ENCODE results near the gene LRRTM3.

LRRTM3 gene

DNA sequence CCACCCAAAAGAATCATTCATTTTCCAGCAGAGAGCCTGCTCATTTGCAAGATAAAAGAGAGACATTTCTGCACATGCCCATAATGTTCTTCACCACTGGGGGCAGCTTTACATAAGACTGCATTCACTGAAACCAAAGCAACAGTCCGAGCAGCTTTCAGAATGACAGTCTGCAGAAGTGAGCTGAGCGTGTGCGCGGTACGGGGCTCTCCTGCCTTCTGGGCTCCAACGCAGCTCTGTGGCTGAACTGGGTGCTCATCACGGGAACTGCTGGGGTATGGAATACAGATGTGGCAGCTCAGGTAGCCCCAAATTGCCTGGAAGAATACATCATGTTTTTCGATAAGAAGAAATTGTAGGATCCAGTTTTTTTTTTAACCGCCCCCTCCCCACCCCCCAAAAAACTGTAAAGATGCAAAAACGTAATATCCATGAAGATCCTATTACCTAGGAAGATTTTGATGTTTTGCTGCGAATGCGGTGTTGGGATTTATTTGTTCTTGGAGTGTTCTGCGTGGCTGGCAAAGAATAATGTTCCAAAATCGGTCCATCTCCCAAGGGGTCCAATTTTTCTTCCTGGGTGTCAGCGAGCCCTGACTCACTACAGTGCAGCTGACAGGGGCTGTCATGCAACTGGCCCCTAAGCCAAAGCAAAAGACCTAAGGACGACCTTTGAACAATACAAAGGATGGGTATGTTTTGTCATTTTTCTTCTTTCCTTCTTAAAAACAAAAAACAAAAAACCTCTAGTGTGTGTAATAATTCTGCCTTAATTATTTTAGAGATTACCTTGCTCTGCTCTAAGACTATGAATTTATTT lies at the start of gene LRRTM3:
Gene LRRTM3 (plus strand): TSS at position 141 of the 820 bp plus-strand sequence.
- DNase-seq, result peak; percentile 53

DNA sequence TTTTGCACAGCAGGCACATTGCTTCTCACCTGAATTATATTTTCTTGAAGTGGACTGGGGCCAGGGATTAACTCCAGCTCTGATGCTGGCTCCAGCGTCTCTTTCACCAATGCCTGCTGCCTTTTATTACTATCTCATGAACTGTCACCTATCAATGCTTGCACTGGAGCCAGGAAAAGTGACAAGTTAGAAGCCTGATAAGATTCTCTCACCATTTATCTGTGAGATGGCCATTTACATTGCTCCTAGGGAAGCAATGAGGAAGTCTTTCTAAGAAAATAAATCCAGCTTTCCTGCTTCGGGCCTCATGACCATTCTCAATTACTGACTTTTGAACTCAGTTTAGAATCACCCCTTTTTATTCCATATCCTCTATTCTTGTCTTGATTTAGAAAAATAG lies 48.5 kb upstream of the LRRTM3 start:
- DNase-seq, result no peak

DNA sequence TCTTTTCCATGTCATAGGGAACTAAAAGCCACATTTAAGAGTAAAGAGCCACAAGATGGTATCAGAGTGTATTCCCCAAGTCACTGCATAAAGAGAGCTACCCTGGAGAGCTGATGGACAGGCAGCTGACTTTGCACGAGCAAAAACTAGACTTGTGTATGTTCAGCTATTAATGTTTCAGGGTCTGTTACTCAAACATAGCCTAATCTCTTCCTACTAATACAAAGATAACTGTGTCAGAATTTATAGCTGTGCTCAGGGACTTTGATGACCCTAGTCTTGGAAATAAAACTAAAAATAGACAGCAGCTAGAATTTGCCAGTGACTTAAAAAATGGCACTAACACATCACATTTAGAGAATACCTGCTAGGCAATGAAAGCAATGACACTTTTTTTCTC lies 45.5 kb upstream of the LRRTM3 start:
- DNase-seq, result no peak

DNA sequence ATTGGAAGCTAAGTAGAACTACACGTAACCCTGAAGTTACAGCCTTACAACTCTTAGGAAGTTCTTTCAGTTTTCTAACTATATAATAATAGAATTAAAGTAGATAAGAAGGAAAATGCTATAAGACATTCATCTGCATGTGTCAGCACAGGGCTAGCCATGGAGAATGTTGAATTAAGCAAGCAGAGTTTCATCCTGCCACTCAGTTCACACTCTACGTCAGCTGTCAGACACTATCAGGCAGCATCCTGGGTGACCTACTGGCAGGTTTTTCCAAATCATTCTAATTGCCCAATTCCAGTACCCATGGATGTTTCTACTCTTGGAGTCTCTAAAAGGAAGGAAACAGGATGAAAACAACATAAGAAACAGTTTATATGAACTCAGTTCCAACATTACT lies 45.0 kb upstream of the LRRTM3 start:
- no peak for DNase-seq

DNA sequence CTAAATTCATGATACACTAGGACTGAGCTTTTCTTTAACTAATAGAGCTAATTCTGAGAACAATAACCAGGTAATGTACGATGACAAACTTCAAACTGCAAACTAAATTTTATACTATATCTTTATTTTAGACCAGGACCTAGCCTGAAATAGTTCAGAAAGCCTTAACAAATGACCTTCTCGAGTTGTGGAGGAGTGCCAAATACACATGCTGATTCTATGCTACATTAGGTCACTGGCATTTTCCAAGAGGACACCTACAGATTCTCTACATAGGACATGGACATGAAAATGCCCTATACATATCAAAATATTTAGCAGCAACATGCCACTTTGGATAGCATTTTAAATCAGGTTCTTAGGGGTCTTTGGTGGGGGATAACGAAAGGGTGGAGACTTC lies 44.0 kb upstream of the LRRTM3 start:
- DNase-seq, result no peak

DNA sequence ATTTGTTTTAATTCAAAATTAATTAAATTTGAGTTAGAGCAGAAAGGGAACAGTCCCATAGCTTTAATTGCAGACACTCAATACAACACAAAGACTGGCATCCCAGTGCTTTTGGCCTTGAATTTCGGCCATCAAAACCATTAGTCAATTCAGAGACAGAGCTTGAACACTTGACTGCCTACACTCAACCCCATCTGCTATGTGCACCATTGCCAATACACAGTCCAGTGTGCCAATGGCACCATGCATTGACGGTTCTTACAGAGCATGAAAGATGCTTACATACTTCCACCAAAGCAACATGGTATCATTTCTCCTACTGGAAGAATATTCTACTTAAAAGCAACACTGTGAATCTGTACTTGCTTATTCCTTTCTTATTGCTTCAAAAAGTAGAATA lies 43.6 kb upstream of the LRRTM3 start:
- no peak for DNase-seq

DNA sequence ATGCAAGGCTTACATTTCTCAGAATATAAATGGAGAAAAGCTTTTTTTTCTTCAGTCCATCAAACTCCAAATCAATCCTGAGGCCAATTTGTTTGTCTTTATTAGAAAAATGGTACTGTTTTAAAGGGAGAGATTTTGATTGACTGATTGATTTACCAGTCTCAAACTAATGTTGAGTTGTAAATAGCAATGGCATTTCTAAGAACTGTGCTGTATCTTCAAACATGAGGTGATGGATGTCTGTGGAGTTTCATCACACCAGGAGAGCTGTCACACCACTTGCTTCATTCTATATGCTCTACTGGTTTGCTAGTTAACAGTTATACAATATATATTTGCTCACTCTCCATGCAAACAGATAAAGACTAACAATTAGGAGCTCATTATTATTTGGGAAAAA lies 39.0 kb upstream of the LRRTM3 start:
- DNase-seq, result no peak

DNA sequence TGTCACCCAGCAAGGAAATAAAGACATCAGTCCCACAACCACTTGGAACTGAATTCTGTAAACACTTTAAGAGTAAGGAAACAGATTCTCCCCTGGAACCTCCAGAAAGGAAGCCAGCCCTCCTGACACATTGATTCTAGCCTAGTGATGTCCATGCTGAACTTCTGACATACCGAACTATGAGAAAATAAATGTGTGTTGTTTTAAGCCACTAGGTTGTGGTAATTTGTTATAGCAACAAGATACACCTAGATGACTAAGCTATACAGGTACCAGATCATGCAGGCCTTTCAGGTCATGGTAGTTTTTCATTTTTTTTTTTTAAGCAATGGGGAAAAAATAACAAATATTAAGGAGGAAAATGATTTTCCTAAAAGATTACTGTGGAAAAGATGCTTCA lies 37.6 kb upstream of the LRRTM3 start:
- DNase-seq, result no peak

DNA sequence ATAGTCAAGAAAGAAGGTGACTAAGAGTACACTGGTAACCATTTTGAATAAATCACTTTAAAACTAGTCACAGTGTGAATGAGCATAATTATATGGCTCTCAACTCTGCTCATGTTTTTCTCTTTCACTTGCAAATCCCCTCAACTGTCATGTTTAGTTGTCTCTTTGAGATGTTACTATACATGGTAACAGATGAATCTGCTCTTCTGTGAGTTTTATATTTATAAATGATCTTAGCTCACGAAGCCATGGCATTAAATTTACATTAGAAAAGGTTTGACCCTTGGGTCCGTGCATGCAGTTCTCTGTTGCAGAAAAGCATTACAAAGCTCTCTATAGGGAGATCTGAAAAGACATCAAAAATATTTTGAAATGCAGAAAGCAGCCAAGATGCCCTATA lies 33.0 kb upstream of the LRRTM3 start:
- DNase-seq, result no peak

DNA sequence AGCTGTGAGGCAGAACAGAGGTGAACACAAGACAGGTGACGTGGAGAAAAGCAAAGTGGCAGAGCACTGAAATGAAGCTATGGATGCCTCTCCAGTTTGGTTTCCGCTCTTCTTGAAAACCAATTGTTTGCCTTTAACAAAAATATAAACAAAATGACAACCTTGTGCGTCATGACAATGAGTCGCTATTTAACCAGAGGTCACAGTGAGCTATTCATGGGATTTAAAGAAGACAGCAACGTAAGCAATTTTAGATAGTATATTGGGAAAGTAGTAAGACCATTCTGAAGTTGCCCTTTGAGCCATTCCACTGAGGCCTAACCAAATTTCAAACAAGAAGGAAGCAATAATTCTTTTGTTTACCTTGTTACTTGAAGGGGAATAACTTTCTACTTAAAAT lies 15.2 kb upstream of the LRRTM3 start:
- no peak for DNase-seq

DNA sequence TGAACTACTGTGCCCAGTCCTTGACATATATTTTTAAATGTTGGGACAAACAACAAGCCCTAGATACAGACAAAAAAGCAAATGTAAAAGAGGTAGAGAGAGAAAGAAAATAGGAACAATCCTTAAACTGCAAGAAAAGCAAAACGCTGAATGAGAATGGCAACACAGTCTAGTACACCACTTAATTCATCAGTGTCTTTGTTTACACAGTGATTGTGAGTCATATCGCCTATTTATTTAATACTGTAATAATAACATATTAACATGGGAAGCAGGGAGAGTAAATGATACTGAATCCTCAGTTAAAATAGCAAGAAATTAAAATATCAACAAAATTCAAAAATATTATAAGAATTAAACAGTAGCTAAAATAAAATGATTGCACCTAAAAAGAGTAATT lies 9.8 kb upstream of the LRRTM3 start:
- no peak for DNase-seq

DNA sequence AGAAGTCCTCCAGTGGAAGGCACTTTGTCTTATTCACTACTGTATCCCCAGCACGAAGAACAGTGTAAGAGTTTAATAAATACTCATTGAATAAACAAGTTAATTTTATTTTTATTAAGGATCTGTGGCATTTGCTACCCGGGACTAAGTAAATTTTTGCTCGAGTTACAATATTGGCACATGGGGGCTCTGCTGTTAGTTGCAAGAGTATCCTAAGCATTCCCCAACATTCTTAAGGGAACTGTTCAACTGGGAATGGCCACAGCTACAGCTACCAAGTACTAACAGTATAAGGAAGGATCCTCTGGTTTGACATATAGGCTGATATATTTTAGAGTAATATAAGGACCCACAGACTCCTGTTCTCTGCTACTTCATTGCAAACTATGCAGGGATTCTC lies 8.7 kb upstream of the LRRTM3 start:
- DNase-seq, result no peak

DNA sequence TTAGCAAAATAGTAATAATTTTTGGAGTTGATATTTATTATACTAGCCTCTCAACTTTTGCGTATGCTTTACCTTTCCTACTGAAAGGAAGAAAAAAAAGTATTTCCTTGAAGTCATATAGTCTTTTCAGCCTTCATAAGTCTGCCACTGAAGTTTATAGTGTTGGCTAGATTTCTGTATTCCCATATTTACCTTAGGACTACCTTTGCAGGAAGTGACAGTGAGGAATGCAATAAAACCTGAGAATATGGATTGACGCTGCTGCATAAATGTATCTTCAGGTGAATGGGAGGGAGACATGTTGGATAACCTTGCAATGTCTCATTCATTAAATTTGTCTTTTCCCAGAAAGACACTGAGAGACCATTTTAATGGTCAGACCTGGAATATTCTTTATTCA lies 6.6 kb upstream of the LRRTM3 start:
- DNase-seq, result no peak

DNA sequence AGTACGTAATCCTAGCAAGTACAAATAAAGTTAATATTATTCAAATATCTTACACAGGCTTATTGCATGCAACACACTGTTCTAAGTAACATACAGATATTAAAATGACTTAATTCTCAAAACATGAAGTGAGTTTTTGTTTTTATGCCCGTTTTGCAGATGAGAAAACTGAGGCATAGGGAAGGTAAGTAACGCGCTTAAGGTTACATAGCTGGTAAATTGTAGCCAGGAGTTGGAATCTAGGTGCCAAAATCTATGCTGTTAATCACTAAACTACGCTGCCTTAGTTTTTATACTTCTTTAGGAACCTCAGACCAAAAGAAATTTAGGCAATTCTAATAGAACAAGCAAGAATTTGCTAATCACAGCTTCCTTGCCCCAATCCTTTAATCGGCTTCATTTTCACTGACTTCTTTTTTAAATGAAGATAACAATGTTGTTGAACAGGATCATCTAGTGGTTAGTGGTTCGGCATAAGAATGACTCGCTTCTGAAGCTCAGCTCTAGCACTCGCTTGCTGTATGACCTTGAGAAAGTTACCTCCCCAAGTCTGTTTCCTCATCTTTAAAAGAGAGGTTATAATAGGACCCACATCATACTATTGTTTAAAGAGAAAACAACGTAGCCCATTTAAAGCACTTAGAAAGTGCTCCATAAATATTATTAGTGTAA lies 1.0 kb upstream of the LRRTM3 start:
- no peak for DNase-seq

DNA sequence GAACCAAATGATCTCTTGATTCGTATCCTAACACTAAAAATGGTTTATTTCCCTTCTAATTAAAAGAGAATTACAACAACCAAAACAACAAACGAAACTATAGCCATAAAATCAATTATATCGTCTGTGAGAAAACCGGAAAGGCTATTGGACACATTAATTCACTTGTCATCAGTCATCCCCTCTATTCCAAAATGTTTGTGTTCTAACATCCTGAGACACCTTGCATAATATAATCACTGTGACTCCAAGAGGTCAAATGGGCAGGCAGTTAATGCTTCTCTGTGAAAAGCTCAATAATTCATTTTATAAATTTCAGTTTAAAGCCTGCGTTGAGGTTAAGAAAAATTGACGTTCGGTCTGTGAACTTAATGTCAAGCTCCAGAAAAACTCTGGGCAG lies 463 bp upstream of the LRRTM3 start:
- no peak for DNase-seq

DNA sequence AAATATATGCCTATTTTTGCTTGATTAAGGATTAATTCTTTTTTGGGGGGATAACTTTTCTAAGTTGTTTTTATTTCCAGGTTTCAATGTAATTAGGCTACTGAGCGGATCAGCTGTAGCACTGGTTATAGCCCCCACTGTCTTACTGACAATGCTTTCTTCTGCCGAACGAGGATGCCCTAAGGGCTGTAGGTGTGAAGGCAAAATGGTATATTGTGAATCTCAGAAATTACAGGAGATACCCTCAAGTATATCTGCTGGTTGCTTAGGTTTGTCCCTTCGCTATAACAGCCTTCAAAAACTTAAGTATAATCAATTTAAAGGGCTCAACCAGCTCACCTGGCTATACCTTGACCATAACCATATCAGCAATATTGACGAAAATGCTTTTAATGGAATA lies 1.0 kb downstream of the LRRTM3 start:
- no peak for DNase-seq

DNA sequence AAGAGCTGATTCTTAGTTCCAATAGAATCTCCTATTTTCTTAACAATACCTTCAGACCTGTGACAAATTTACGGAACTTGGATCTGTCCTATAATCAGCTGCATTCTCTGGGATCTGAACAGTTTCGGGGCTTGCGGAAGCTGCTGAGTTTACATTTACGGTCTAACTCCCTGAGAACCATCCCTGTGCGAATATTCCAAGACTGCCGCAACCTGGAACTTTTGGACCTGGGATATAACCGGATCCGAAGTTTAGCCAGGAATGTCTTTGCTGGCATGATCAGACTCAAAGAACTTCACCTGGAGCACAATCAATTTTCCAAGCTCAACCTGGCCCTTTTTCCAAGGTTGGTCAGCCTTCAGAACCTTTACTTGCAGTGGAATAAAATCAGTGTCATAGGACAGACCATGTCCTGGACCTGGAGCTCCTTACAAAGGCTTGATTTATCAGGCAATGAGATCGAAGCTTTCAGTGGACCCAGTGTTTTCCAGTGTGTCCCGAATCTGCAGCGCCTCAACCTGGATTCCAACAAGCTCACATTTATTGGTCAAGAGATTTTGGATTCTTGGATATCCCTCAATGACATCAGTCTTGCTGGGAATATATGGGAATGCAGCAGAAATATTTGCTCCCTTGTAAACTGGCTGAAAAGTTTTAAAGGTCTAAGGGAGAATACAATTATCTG lies 1.6 kb downstream of the LRRTM3 start:
- no peak for DNase-seq

DNA sequence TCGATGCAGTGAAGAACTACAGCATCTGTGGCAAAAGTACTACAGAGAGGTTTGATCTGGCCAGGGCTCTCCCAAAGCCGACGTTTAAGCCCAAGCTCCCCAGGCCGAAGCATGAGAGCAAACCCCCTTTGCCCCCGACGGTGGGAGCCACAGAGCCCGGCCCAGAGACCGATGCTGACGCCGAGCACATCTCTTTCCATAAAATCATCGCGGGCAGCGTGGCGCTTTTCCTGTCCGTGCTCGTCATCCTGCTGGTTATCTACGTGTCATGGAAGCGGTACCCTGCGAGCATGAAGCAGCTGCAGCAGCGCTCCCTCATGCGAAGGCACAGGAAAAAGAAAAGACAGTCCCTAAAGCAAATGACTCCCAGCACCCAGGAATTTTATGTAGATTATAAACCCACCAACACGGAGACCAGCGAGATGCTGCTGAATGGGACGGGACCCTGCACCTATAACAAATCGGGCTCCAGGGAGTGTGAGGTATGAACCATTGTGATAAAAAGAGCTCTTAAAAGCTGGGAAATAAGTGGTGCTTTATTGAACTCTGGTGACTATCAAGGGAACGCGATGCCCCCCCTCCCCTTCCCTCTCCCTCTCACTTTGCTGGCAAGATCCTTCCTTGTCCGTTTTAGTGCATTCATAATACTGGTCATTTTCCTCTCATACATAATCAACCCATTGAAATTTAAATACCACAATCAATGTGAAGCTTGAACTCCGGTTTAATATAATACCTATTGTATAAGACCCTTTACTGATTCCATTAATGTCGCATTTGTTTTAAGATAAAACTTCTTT lies 2.3 kb downstream of the LRRTM3 start:
- peak; percentile 12 for DNase-seq

DNA sequence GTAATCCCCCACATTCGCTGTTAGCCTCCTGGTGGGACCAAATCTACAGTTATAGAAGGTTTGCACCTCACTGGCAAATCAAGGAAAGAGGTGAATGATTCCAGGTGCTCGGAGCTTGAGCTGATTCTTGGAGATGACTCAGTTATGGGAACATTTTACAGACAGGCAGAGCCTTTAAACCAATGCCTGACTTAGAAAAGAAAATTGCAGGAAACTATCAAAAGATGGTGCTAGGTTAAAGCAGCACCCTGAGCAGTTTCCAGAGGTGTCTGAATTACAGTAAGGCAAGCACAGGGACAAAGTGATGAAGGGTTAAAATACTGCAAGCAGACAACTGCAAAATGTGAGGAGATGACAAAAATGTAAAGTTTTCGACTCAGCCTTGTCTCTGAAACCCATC lies 2.9 kb downstream of the LRRTM3 start:
- no peak for DNase-seq

DNA sequence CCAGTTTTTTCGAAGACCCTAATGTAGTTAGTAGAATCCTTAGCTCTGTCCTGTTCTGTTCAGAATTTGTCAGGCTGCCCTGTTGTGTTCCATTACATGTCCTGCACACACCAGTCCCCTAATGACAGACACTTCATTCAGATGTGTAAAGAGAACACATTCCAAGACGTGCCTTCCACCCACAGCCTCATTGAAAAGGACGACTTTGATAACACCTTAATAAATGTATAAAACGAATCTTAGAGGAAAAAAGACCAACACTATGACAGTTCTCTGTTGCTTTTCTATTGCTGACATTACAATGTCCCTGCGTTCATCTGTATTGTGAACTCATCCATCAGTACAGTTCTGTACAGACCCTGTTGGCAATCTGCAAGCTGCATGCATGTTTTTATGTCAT lies 3.5 kb downstream of the LRRTM3 start:
- no peak for DNase-seq

DNA sequence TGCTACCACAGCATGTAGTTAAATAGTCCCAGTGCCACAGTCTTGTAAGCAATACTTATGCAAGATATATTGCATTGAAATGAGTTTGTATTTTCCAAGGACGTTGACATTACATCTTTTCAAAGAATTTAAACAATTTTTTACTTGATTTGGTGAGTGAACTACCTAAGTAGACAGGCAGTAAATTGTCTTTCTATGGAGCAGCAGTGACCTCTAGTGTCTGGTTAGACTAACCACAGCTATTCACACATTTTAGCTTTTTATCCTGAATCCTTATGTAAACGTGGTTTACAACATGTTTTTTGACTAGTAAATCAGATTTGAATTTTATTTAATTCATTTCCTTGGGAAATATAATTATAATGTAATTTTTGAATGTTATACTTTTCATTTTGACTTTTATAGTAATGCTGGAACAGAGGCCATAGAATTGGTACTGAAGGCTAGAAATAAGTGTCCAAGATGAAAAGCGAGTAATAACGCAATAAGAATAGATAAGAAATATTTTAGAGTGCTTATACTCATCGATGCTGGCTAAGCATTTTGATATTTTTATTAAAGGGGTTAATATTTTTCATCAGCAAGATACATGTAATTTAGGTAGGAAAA lies 5.6 kb downstream of the LRRTM3 start:
- DNase-seq, result peak; percentile 16

DNA sequence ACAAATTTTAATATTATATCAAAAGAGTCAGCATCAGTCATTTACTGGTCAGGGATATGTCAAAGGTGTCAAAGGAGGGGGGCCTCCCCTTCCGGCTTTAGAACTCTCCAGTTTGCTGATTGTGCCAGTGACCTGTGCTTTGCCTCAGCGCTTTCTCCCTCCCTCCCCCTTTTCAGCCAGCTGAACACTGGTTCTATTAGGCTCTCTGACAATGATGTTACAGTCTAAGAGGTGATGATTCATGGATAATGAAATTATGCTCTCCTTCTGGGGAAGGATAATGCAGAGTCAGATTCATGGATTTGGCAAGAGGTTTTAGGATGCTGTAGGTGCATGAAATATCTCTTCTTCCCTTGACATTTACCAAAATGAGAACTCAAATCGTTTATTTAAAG lies 6.1 kb downstream of the LRRTM3 start:
- no peak for DNase-seq

DNA sequence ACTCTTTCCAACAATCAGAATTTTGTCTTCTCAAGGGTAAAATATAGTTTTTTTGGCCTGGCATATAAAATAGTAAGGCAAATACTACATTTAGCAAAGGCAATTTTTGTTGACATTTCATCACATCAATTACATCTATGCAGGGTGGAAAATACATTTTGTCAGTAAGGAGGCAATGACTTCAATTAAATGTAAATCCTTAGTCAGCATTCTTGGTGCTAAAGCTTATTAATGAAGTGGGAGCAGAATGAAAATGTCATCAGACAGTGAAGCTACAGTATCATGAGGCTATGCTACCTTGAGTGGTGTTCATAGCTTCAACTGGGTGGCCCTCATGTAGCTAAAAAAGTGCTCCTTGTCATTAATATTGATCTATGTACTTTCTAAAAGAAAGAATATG lies 8.9 kb downstream of the LRRTM3 start:
- DNase-seq, result no peak

All from amniotic stem cell (primary cell).